Gastroesophageal sphincter (tissue), 4 donors: ENCODE data around the gene NBAS. TPM values are rescaled to one million over a fixed set of nuclear protein-coding genes. Genes with fewer than 3 reads are reported as not detected.

Experiments used
- ATAC-seq: fragments of 150-250 bp; one replicate; pipeline ENCODE4 v1.9.1; 2016; ENCODE audit warnings: mild to moderate bottlenecking, moderate library complexity
- H3K27ac ChIP-seq, 4 donors: fragments of 200-600 bp; sonication (generic) in 3 of 4; 1 replicate in 3 of 4; 2 replicates in 1 of 4; pipeline ENCODE4 v1.5.1; 2016 to 2019
- H3K27me3 ChIP-seq: fragments of 200-600 bp; sonication (generic); one replicate; pipeline ENCODE4 v1.5.1; 2019
- H3K36me3 ChIP-seq, 2 donors: fragments of 200-600 bp; sonication (generic); one replicate each; pipeline ENCODE4 v1.5.1; 2019; ENCODE audit warnings: control low read depth in 1 of 2
- H3K4me1 ChIP-seq, 3 donors: fragments of 200-600 bp; sonication (generic); 1 replicate in 2 of 3; 2 replicates in 1 of 3; pipeline ENCODE4 v1.5.1; 2016 to 2019; ENCODE audit warnings: control low read depth in 2 of 3
- H3K4me3 ChIP-seq, 2 donors: fragments of 200-600 bp; sonication (generic); one replicate each; pipeline ENCODE4 v1.5.1; 2019; ENCODE audit warnings: mild to moderate bottlenecking in 1 of 2, moderate library complexity in 1 of 2
- H3K9me3 ChIP-seq, 3 donors: fragments of 200-600 bp; sonication (generic); one replicate each; pipeline ENCODE4 v1.5.1; 2017 to 2019; ENCODE audit warnings: control low read depth in 2 of 3
- CTCF ChIP-seq, 4 experiments: fragments of 200-600 bp in 2 of 4; fragments of 450-650 bp in 2 of 4; sonication (generic) in 1 of 4; IDR thresholded peaks; one replicate each; pipeline ENCODE4 v1.5.1; 2017 to 2019; ENCODE audit warnings: antibody characterized with exemption in 4 of 4, mild to moderate bottlenecking in 2 of 4, moderate library complexity in 2 of 4
- EP300 ChIP-seq: sonication (generic); formaldehyde crosslinking; IDR thresholded peaks from one replicate; pipeline ENCODE4 v1.6.1; 2017; ENCODE audit warnings: antibody characterized with exemption, mild to moderate bottlenecking
- POLR2A ChIP-seq, 2 donors: fragments of 450-650 bp; IDR thresholded peaks; one replicate each; pipeline ENCODE4 v1.6.1; 2017; ENCODE audit warnings: antibody characterized with exemption in 2 of 2, mild to moderate bottlenecking in 2 of 2, moderate library complexity in 1 of 2
- POLR2AphosphoS5 ChIP-seq: sonication (generic); formaldehyde crosslinking; IDR thresholded peaks from one replicate; pipeline ENCODE4 v1.6.1; 2017; ENCODE audit warnings: antibody characterized with exemption
- WGBS, 2 donors: methylation state at CpG; one replicate each; pipeline ENCODE4 v1.1.5; 2018; ENCODE audit warnings: low coverage in 1 of 2; 5-methylcytosine and 5-hydroxymethylcytosine counted together
- total RNA-seq, 4 donors: library from RNA; depleted of rRNA; stranded (reverse); fragments of >200 nt; gene quantifications; one replicate each; pipeline ENCODE4 v1.1.0, GENCODE V29; 2016

Gene NBAS
- total RNA-seq, 4 donors from 2014 or later, result 34.9 to 50.9 (median 40.4) TPM

- no peaks in the 10 kb centered on the region for H3K9me3 ChIP-seq
Observed at GRCh38 chr2:15160201-15160991, 400.7 kb downstream of the NBAS start.

GRCh38 chr2:15159751-15160177 lies 401.4 kb downstream of the NBAS start:
- Histone ChIP-seq H3K36me3 (no peaks in the 10 kb centered on the region), H3K27me3 (no peaks in the 10 kb centered on the region), H3K9me3 (no peaks in the 10 kb centered on the region), H3K4me3 (no peak overlapping the region), H3K27ac (no peak overlapping the region), H3K4me1 (peaks cover 0 to 12% (median 3%) of the 10 kb centered on the region in 3 donors)
- no peak for ATAC-seq
- TF ChIP-seq POLR2AphosphoS5 (no peak), CTCF (IDR thresholded peaks at IDR 0.05) (peak; percentile 16 to 50 (median 32)), EP300 (no peak)
- 23 to 75% methylated on average over 1 to 3 of the region's 3 CpGs for WGBS, 2 donors

More at GRCh38 chr2:15160201-15160991, 400.7 kb downstream of the NBAS start:
- Histone ChIP-seq H3K27ac (no peak overlapping the region), H3K4me1 (peaks cover 0 to 12% (median 3%) of the 10 kb centered on the region in 3 donors), H3K36me3 (peaks cover 0 to 3% of the 10 kb centered on the region in 2 donors), H3K4me3 (no peak overlapping the region), H3K27me3 (no peaks in the 10 kb centered on the region)
- no peak for TF ChIP-seq EP300
- TF ChIP-seq CTCF (IDR thresholded peaks at IDR 0.05), result no peak
- no peak for TF ChIP-seq POLR2A (IDR thresholded peaks at IDR 0.05)
- TF ChIP-seq POLR2AphosphoS5, result no peak
- 50 to 64% methylated on average over 4 to 8 of the region's 9 CpGs for WGBS, 2 donors
- no peak for ATAC-seq

GRCh38 chr2:15159206-15159605 lies 401.9 kb downstream of the NBAS start:
- WGBS, 2 donors, result 72 to 96% methylated on average over 3 to 5 of the region's 5 CpGs
- Histone ChIP-seq H3K27me3 (no peaks in the 10 kb centered on the region), H3K36me3 (no peaks in the 10 kb centered on the region), H3K4me1 (peaks cover 0 to 12% (median 3%) of the 10 kb centered on the region in 3 donors), H3K9me3 (no peaks in the 10 kb centered on the region), H3K27ac (no peak overlapping the region), H3K4me3 (no peak overlapping the region)
- no peak for ATAC-seq
- TF ChIP-seq EP300 (no peak), POLR2A (IDR thresholded peaks at IDR 0.05) (no peak)

- H3K9me3 ChIP-seq, result no peaks in the 10 kb centered on the region
- H3K27ac ChIP-seq, result no peak overlapping the region
- no peaks in the 10 kb centered on the region for H3K36me3 ChIP-seq
- H3K27me3 ChIP-seq, result no peaks in the 10 kb centered on the region
- 90 to 100% methylated on average over 1 to 2 of the region's 5 CpGs for WGBS, 2 donors
- H3K4me1 ChIP-seq, result peaks cover 0 to 12% (median 3%) of the 10 kb centered on the region in 3 donors
- TF ChIP-seq POLR2A (IDR thresholded peaks at IDR 0.05), result no peak
- no peak for TF ChIP-seq CTCF (IDR thresholded peaks at IDR 0.05)
- TF ChIP-seq POLR2AphosphoS5, result no peak
- TF ChIP-seq EP300, result no peak
- ATAC-seq, result no peak
- H3K4me3 ChIP-seq, result no peak overlapping the region
Observed at GRCh38 chr2:15158532-15158931, 402.6 kb downstream of the NBAS start.

- ATAC-seq, result no peak
- H3K9me3 ChIP-seq, result no peaks in the 10 kb centered on the region
- no peak for TF ChIP-seq EP300
- TF ChIP-seq POLR2A (IDR thresholded peaks at IDR 0.05), result no peak
- TF ChIP-seq POLR2AphosphoS5, result no peak
- no peak for TF ChIP-seq CTCF (IDR thresholded peaks at IDR 0.05)
- no peak overlapping the region for H3K4me3 ChIP-seq
- H3K4me1 ChIP-seq, result peaks cover 0 to 12% (median 3%) of the 10 kb centered on the region in 3 donors
- WGBS, 2 donors, result no CpG with 5 or more reads among the region's 4 CpGs
- no peaks in the 10 kb centered on the region for H3K36me3 ChIP-seq
- no peaks in the 10 kb centered on the region for H3K27me3 ChIP-seq
- no peak overlapping the region for H3K27ac ChIP-seq
Observed at GRCh38 chr2:15158100-15158499, 403.0 kb downstream of the NBAS start.
